Measurements from ENCODE around the gene IGFLR1.
"Not testable (repeated sequence)": the region's sequence is repeated elsewhere in the genome, so short reads cannot be mapped to it uniquely, and the experiment has no call there.

The IGFLR1 gene

GRCh38 chr19:35703343-35703742 is 38.9 kb downstream of the IGFLR1 start:
- DNase-seq = no peak

GRCh38 chr19:35702223-35703012 is 39.8 kb downstream of the IGFLR1 start:
- peak; percentile 96 for DNase-seq

- no peak for DNase-seq
Measured at GRCh38 chr19:35696835-35697234, 45.4 kb downstream of the IGFLR1 start.

- no peak for DNase-seq
Measured at GRCh38 chr19:35695895-35696422, 46.3 kb downstream of the IGFLR1 start.

GRCh38 chr19:35693835-35694599 is 48.2 kb downstream of the IGFLR1 start:
- DNase-seq = peak; percentile 93

- no peak for DNase-seq
Measured at GRCh38 chr19:35693422-35693821, 48.8 kb downstream of the IGFLR1 start.

- no peak for DNase-seq
Measured at GRCh38 chr19:35692010-35692409, 50.2 kb downstream of the IGFLR1 start.

- DNase-seq = not testable (repeated sequence)
Measured at GRCh38 chr19:35691106-35691505, 51.1 kb downstream of the IGFLR1 start.

- no peak for DNase-seq
Measured at GRCh38 chr19:35689836-35690235, 52.4 kb downstream of the IGFLR1 start.

All from CD4-positive, alpha-beta T cell treated with Interleukin-12 subunit alpha and Interleukin-12 subunit beta, for 1 hour (primary cell).